Calu3 (cell line): ENCODE results near the gene TRIP6. TPM values are rescaled to one million over a fixed set of nuclear protein-coding genes. Genes with fewer than 3 reads are reported as not detected.

ENCODE experiments used
- BruUV-seq: library from RNA; stranded (reverse); fragments of 400-500 nt; replicated peaks from 2 replicates; lab custom pipeline; 2021; lab: Mats Ljungman, UMichigan
- CTCF ChIA-PET: fragments of 300-600 bp; sonication (Branson Sonifier 250); formaldehyde crosslinking; loops from one replicate; lab custom pipeline; 2022; ENCODE audit warnings: antibody characterized with exemption; lab: Charles Lee
- DNase-seq: peaks from one replicate; pipeline ENCODE4 v3.0.0; 2022
- H3K27ac Mint-ChIP-seq: one replicate; pipeline ENCODE4 v1.8.0; 2022; ENCODE audit warnings: mixed read lengths; ENCODE audit not compliant: unreplicated experiment
- H3K27me3 Mint-ChIP-seq: one replicate; pipeline ENCODE4 v1.8.0; 2022; ENCODE audit warnings: mixed read lengths; ENCODE audit not compliant: unreplicated experiment
- H3K36me3 Mint-ChIP-seq: one replicate; pipeline ENCODE4 v1.8.0; 2022; ENCODE audit warnings: mild to moderate bottlenecking, moderate library complexity, mixed read lengths; ENCODE audit not compliant: insufficient read depth, unreplicated experiment
- H3K4me1 Mint-ChIP-seq: one replicate; pipeline ENCODE4 v1.8.0; 2022; ENCODE audit warnings: mild to moderate bottlenecking, low read depth, mixed read lengths; ENCODE audit not compliant: unreplicated experiment
- H3K4me3 Mint-ChIP-seq: one replicate; pipeline ENCODE4 v1.8.0; 2022; ENCODE audit warnings: mild to moderate bottlenecking, low read depth, moderate library complexity, mixed read lengths; ENCODE audit not compliant: unreplicated experiment
- H3K9me3 Mint-ChIP-seq: one replicate; pipeline ENCODE4 v1.8.0; 2022; ENCODE audit warnings: low read depth, mixed read lengths; ENCODE audit not compliant: unreplicated experiment
- CTCF ChIP-seq: fragments of 200-600 bp; IDR thresholded peaks from one replicate; pipeline ENCODE4 v1.8.0; 2022; ENCODE audit warnings: antibody characterized with exemption; ENCODE audit not compliant: unreplicated experiment
- intact Hi-C: fragments of 100-400 bp; cut with micrococcal nuclease; formaldehyde crosslinking; loops from one replicate; pipeline ENCODE4 v1.10.0; 2022; ENCODE audit not compliant: unreplicated experiment
- total RNA-seq: library from RNA; stranded (reverse); gene quantifications from 2 replicates; pipeline ENCODE4 v1.2.3, GENCODE V29; 2022

The TRIP6 gene
- total RNA-seq, 1 experiment from 2014 or later = 50.0 TPM

- no peak for TF ChIP-seq CTCF
- intact Hi-C loops = no loop called here
- Mint-ChIP-seq H3K27me3 (no peaks in the 10 kb centered on the region), H3K9me3 (no peaks in the 10 kb centered on the region), H3K36me3 (peaks cover 59% of the 10 kb centered on the region), H3K4me3 (no peak overlapping the region), H3K27ac (no peak overlapping the region), H3K4me1 (peaks cover 13% of the 10 kb centered on the region)
- DNase-seq = no peak
- CTCF ChIA-PET = no interaction called here
- no TSS peak for BruUV-seq
Observed at GRCh38 chr7:100822236-100823139, 44.7 kb upstream of the TRIP6 start.

GRCh38 chr7:100823140-100823525 lies 44.1 kb upstream of the TRIP6 start:
- TF ChIP-seq CTCF = no peak
- intact Hi-C loops = no loop called here
- CTCF ChIA-PET = no interaction called here
- Mint-ChIP-seq H3K9me3 (no peaks in the 10 kb centered on the region), H3K27me3 (no peaks in the 10 kb centered on the region), H3K4me3 (no peak overlapping the region), H3K27ac (no peak overlapping the region), H3K4me1 (peaks cover 19% of the 10 kb centered on the region), H3K36me3 (peaks cover 66% of the 10 kb centered on the region)
- no TSS peak for BruUV-seq
- DNase-seq = no peak

- H3K27ac Mint-ChIP-seq = no peak overlapping the region
Observed at GRCh38 chr7:100823534-100823933, 43.7 kb upstream of the TRIP6 start.

GRCh38 chr7:100824499-100825214 lies 42.5 kb upstream of the TRIP6 start:
- Mint-ChIP-seq H3K9me3 (no peaks in the 10 kb centered on the region), H3K4me3 (peak overlapping the region; percentile 92), H3K4me1 (peaks cover 20% of the 10 kb centered on the region), H3K27ac (no peak overlapping the region), H3K27me3 (no peaks in the 10 kb centered on the region), H3K36me3 (peaks cover 56% of the 10 kb centered on the region)
- BruUV-seq = no TSS peak
- intact Hi-C loops = loop anchor here (2.0 kb wide), 1 partner anchor 22 kb away; no protein-coding TSS in a partner anchor
- TF ChIP-seq CTCF = no peak
- no peak for DNase-seq
- CTCF ChIA-PET = no interaction called here

More at GRCh38 chr7:100823534-100823933, 43.7 kb upstream of the TRIP6 start:
- no peak for DNase-seq
- Mint-ChIP-seq H3K36me3 (peaks cover 67% of the 10 kb centered on the region), H3K9me3 (no peaks in the 10 kb centered on the region), H3K4me1 (peaks cover 20% of the 10 kb centered on the region), H3K4me3 (no peak overlapping the region), H3K27me3 (no peaks in the 10 kb centered on the region)
- BruUV-seq = no TSS peak
- TF ChIP-seq CTCF = no peak
- intact Hi-C loops = no loop called here
- CTCF ChIA-PET = no interaction called here
